HK-2 (cell line): ENCODE results near the gene CCDC141.

Source experiments
- DNase-seq: peaks from one replicate; pipeline ENCODE4 v3.0.0-alpha.2; 2018; ENCODE audit not compliant: unreplicated experiment

The CCDC141 gene

GRCh38 chr2:178782236-178782635 lies 267.7 kb downstream of the CCDC141 start:
- DNase-seq: no peak
